Epithelial cell of prostate (primary cell): ENCODE data around the gene RAB8B.

Experiments used
- DNase-seq: peaks from one replicate; pipeline ENCODE4 v3.0.0-alpha.2; 2011; ENCODE audit warnings: low read depth, low spot score
- H3K27ac ChIP-seq: fragments of 450-650 bp; 2 replicates; pipeline ENCODE4 v1.5.1; 2017; ENCODE audit warnings: mild to moderate bottlenecking

The RAB8B gene

DNA sequence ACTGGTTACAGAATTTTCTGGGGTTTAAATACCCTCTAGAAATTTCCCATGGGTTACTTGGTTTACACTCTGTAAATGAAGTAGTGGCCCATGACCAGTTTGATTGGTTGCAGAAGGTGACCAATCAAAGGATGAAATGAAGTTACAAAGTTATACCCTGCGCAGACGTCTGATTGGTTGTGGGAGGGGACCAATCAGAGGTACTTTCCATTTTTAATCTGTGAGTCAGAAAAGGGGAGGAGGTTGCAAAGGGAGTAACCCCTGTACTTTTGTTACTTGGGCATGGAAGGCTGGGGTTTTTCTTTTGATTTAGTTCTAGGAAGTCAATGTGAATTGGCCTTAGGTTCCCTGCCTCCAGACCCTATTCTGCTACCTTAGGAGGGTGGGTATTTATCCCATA lies 69.3 kb downstream of the RAB8B start:
- DNase-seq = no peak
- no peak overlapping the region for H3K27ac ChIP-seq

DNA sequence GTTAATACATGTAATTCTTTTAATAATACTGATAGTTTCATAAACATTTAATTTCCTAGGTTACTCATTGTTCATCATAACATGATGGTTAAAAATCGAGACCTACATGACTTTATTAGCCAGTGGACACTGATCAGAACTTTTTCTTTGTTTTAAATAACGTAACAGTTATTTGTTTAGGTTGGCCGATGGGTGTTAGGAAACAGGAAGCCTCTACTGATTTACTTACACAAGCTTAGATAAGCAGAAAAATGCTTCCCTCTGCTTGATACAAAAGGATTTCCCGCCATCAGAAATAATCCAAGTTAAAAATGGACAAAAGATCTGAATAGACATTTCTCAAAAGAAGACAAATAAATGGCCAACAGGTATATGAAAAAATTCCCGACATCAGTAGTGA lies 71.4 kb downstream of the RAB8B start:
- DNase-seq = no peak
- H3K27ac ChIP-seq = no peak overlapping the region

DNA sequence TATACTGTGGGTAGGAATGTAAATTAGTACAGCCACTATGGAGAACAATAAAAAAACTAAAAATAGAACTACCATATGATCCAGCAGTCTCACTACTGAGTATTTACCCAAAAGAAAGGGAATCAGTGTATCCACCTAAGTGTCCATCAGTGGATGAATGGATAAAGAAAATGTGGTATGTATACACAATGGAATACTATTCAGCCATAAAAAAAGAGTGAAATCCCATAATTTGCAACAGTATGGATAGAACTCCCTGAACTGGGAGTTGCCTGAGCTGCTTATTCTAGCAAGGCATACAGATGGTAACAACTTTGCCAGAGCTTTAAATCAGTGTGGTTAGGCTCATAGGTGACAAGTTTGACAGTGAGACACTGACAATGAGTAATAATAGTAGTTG lies 71.9 kb downstream of the RAB8B start:
- no peak overlapping the region for H3K27ac ChIP-seq
- DNase-seq = no peak

DNA sequence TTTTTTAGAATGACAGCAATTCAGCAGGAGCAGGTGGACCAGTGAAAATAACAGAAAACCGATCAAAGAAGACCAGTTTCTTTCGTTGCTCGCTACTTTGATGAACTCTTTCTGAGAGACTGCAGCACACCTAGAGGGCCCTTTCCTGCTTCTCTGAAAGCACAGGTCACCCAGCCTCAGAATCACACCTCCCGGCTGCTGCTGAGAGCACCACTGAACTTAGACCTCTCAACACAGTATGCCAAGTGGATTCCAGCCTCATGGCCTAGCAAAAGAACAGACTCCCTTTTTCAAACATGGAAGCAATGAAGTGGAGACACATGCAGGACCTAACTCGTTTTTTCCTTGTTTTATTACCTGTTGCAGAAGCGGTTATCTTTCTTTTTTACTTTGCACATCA lies 74.1 kb downstream of the RAB8B start:
- no peak overlapping the region for H3K27ac ChIP-seq
- DNase-seq = no peak

DNA sequence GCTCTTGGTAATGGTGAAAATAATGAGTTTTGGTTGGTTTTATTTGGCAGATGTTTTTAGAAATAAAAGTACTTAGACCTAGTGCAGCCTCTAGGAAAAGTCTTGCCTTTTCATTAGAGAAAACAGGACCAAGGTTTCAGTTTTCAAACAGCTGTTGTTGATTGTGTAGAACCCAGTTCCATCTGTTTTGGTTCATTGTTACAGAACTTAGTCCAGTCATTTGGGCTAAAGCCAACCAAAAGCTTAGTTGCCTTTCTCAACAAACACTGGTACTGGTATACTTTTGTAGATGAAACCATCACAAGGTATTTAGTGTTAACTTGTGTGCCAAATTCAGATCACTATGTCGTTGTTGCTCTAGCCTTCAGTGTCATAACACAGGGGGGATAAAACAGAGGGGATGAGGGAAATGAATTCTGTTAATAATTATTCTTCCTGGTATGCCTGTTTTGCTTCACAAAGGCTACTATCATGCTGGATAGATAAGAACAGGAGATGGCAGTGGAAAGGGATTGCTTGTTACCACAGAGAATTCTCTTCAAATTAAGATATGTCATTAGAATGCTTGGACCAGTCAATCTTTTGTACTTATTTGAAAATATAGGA lies 75.4 kb downstream of the RAB8B start:
- DNase-seq = no peak
- H3K27ac ChIP-seq = no peak overlapping the region

DNA sequence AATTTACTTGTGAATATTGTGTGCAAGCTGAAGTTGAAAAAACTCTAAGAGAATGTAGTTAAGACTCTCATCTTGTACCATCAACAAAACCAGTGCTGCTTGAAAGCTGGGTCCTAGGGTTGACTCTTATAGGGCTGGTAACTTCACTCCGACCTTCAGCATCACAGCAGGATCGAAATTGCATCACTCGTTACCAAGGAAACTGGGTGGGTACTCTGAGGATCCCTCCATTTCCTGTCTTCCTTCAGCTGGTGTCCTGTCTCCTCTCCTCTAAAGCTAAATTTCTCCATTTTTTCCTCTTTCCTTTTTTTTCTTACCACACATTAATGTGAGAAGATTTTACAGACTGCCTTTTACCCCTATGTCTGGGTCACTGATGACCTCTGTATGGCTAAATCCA lies 85.0 kb downstream of the RAB8B start:
- no peak overlapping the region for H3K27ac ChIP-seq
- no peak for DNase-seq

DNA sequence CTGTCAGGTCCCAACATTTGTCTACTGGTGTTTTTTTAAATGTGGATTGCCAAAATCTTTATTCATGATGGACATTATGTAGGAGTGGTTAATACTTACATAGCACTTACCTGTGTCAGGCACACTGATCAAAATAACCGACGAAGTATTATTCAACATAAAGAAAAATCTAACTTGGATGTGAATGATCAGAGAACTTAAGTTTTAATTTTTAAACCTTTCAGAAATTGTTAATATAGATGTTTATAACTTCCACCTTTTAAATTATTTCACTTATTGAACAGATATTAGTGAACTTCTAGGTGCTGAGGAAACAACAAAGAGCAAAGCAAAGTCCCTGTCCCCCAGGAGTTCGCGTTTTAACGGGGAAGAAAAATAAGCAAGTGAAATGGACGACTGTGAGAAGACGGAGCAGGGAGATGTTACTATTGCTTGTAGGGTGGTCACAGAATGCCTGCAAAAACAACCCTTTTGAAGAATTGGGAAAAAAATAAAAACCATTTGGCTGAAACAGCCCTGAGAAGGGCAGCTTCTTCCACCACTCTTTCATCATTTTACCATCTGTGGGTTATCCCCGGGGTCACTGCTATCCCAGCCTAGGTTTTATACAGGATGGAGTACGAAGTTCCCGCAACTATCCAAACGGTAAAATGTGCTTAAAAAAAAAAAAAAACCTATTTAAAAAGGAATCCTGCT lies 87.1 kb downstream of the RAB8B start:
- peak overlapping the region; percentile 38 for H3K27ac ChIP-seq
- no peak for DNase-seq

DNA sequence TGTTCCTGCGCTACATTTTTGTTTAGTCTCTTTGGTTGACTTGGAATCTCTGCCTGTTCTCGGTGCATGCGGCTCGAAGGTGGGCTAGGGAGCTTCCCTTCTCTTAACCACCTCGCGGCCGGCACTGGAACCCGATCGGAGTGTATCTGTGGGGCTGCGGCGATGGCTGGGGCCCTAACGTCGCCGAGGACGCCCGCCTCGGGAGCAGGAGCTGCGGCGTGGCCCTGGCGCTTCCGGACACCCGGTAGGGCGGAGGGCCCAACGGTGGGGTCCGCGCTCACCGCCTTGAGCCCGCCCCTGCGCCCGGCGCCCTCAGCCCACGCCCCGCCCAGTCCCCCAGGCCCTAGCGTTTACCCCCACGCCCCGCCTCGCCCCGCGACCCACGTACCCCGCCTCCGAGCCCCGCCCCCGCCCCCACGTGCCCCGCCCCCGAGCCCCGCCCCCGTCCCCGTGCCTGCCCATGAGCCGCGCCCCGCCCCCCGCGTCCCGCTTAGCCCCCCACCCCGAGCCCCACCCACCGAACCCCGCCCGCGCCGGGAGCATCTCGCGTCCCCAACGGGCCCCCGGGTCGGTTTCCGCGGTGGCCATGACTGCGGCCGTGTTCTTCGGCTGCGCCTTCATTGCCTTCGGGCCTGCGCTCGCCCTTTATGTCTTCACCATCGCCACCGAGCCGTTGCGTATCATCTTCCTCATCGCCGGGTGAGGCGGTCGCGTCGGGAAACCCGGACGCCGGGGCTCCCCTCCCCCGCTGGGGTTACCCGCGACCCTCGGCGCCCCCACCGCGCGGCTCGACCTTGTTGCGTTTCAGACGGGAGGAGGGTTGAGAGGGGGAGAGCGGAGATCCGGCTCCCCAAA lies 87.9 kb downstream of the RAB8B start, which contains the start of gene APH1B:
APH1B (plus strand) TSS at position 568 of the 855 bp plus-strand sequence; CDS start at position 587, 19 bp downstream.
- DNase-seq = no peak
- H3K27ac ChIP-seq = peak within 1 kb of the TSS; percentile 38

DNA sequence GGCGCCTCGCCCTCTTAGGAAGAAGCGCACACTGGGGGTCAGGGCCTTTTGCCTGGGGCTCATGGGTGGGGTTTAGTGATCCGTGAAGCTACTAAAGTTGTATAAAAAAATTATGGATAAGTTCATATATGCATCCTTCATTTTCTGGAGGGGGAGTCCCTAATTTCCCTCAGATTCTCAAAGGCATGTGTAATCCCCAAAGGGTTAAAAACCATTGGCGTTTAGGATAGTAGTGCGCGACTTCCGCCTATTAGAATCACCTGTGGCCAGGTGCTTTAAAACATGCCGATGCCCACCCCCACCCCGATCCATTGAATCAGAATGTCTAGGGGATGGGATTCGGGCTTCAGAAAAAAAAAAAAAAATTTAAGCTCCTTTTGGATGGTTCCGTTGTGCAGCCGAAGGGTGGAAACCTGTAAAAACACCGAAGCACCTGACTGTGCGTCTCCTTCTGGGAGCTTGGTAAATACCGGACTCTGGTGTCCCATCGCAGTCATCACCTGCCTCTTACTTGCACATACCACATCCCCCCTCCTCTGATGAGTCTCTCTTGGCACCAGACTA lies 88.6 kb downstream of the RAB8B start:
- DNase-seq = no peak
- H3K27ac ChIP-seq = peak overlapping the region; percentile 37

DNA sequence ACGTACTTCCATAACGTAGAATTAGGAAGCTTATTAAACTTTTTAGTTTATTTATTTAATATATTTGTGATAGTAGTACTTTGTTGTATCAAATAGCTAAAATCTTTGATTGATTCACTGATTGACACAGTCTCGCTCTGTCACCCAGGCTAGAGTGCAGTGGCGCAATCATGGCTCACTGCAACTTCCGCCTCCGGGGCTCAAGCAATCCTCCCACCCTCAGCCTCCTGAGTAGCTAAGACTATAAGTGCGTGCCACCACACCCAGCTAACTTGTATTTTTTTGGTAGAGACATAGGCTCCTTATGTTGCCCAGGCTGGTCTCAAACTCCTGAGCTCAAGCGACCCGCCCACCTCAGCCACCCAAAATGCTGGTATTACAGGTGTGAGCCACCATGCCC lies 93.7 kb downstream of the RAB8B start:
- DNase-seq = no peak
- H3K27ac ChIP-seq = no peak overlapping the region

DNA sequence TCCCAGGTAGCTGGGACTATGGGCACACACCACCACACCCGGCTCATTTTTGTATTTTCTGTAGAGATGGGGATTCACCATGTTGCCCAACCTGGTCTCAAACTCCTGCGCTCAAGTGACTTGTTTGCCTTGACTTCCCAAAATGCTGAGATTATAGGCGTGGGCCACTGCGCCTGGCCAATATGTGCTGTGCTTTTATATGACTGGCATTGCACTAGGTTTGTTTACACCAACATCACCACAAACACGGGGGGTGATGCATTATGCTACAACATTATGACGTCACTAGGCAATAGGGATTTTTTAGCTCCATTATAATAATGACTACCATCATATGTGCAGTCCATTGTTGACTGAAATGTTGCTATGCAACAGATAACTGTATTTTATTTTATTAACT lies 94.9 kb downstream of the RAB8B start:
- no peak overlapping the region for H3K27ac ChIP-seq
- DNase-seq = no peak

DNA sequence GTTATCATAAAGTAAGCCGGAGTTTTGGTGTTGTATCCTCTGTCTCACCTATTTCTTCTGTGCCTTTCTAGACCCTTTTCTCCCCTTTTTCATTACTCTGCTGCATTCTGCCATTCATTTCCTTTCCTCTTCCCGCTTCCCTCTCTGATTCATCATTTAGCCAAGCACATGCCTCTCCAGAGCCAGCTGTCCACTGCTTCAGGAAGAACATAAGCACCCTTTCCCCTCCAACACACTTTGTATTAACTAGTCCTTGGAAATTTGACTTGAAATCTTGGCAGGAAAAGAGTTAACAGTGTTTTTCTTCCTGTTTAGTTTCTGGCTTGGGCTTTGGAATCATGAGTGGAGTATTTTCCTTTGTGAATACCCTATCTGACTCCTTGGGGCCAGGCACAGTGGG lies 97.7 kb downstream of the RAB8B start:
- no peak for DNase-seq
- no peak overlapping the region for H3K27ac ChIP-seq

DNA sequence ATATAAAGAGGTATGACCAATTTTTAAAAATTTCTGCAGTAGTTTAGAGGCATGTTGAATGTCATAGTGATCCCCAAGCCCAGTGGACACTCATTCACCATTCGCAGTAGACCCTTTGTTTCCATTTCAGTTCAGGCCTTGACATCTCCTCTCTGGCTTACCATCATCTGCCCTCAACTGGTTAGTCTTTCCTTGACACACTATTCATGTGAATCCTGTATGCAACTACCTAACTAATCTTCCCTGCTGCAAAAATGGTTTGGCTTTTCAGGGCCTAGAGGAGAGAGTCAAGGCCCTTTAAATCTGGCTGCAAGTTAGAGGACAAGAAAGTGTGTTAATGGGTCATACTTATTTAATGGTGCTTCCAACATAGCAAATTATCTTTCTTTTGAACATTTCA lies 98.9 kb downstream of the RAB8B start:
- H3K27ac ChIP-seq = no peak overlapping the region
- no peak for DNase-seq

DNA sequence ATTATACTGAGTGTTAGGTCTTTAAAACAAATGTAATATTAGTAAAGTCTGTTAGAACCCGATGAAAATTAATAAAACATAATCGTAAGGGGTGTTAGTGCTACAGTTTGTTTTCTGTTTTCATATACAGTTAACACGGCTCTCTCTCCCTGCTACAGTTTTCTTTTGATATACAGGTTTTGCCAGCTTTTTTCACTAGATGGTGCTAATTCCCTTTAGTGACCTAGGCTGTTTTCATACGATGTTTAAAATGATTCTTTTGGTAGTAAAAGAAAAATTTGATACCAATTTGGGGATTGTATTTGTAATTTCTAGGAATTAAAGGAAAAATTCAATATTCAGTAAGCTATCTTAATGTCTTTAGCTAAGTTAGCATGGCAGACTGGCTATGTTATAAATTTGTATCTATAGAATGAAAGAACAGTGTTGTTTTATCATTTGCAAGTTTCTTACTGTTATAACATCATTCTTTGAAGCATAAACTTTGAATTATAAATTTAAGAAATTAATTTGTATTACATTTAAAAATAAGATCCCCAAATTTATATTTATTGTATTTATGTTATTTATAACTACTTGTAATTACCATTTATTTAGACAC lies 99.5 kb downstream of the RAB8B start:
- DNase-seq = no peak
- H3K27ac ChIP-seq = no peak overlapping the region

DNA sequence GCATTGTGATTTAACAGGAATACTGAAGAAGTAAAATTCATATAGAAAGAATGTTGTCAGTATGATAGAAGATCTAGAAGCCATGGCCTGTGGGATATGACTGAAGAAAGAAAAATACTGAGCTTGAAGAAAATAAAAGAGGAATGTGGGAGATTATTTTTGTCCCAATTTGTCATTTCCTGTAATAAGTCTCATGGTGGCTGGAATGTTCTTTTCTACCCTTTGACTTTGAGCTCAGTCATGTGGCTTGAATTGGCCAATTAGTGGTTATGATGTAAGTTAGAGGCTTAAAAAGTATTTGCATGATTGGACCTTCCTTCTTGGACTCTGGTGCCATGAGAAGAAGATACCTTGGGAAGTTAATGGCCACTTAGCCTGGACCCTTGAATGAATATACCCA lies 102.1 kb downstream of the RAB8B start:
- H3K27ac ChIP-seq = peak overlapping the region; percentile 46
- DNase-seq = no peak

DNA sequence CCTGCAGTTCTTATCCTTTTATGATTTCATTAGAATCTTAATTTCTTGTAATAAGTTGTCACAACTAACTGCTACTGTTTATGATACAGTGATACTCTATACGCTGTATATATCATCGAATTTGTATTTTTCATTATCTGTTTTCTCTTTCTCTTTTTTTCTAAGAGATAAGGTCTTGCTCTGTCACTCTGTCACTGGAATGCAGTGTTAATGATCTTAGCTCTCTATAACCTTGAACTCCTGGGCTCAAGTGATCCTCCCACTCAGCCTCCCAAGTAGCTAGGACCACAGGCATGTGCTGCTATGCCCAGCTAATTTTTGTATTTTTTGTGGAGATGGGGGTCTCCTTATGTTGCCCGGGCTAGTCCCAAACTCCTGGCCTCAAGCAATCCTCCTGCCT lies 102.8 kb downstream of the RAB8B start:
- no peak overlapping the region for H3K27ac ChIP-seq
- no peak for DNase-seq

DNA sequence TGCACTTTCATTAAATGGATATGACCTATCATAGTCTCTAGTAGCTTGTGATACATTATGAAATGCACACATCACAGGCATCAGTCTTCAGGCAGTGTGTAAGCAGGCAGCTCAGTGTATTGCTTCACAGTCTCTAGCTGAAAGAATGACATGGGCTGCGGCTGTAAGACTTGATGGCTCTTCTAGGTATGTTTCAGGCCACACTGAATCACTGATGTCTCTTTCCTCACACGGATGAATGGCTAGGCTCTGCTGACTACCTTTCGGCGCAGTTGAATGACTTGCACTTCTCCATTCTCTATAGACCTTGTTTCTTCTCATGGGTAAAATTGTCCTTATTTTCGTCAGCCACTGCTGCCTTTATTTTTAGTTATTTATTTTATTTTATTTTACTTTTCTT lies 103.4 kb downstream of the RAB8B start:
- H3K27ac ChIP-seq = no peak overlapping the region

DNA sequence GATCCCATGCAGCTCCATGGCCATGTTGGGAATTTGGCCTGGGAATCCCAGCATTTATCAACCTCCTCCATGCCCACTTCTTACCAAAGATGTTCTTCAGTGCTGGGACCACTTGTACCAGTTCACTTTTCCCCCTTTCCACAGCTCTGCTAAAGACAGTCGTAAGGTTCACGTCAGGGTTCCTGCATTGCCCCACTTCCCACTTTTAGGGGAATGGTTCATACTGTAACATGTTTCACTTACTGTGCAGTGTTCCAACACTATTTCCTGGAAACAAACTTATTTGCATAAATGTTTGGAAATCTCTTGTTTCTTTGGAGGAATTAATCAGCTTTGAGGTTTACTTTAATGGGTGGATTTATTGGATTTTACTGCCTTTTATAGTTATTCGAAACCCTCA lies 105.0 kb downstream of the RAB8B start:
- no peak overlapping the region for H3K27ac ChIP-seq
- DNase-seq = no peak

More for the DNA sequence above, 103.4 kb downstream of the RAB8B start:
- DNase-seq = no peak

DNA sequence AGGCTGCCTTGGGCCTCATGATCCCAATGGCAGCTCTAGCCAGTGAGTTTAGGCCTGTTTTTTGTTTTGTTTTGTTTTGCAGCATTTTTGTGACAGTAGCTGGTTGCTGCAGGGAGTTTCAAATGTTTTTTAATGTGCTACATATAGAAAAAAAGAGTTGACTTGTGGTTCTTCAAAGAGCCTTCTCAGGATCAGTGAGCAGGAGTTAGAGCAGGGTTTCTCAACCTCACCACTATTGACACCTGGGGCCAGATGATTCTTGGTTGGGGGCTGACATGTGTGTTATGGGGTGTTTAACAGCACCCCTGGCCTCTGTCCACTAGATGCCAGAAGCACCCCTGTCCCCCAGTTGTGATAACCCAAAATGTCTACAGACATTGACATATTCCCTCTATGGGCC lies 105.9 kb downstream of the RAB8B start:
- no peak overlapping the region for H3K27ac ChIP-seq
- DNase-seq = no peak

DNA sequence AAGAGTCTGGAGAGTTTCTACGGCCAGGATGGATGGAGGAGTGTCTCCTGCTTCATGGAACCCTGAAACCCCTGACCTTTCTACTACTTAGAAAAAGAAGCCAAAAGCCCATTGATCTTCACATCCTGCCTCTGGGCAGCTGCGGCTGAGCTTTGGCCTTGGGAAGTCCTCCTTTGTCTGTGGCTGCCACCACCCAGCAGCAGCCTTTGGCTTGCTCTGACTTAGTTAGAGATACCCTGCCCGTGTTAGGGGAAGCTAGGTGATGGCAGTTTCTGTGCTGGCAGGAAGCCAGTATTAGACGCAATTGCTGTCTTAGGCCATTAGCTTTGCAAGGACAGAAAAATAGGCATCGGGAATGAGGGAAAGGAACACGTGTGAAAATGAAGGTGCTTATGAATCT lies 106.8 kb downstream of the RAB8B start:
- DNase-seq = no peak
- no peak overlapping the region for H3K27ac ChIP-seq
